Adrenal gland (tissue), 12 donors: Measurements from ENCODE around the gene IL12A. TPM values are rescaled to one million over a fixed set of nuclear protein-coding genes. Genes with fewer than 3 reads are reported as not detected.

Experiments used
- DNase-seq, 7 donors: peaks; one replicate each; pipeline ENCODE4 v3.0.0-alpha.2; 2019 to 2020
- H3K27ac ChIP-seq, 5 donors: fragments of 200-600 bp; sonication (generic) in 4 of 5; 1 replicate in 3 of 5; 2 replicates in 2 of 5; pipeline versions ENCODE4 v1.5.1 to v1.8.0; 2016 to 2020; ENCODE audit warnings: mild to moderate bottlenecking in 1 of 5
- H3K27me3 ChIP-seq: fragments of 200-600 bp; 2 replicates; pipeline ENCODE4 v1.8.0; 2021
- H3K36me3 ChIP-seq, 2 donors: fragments of 200-600 bp; replicated peaks in 1 of 2; 1 replicate in 1 of 2; 2 replicates in 1 of 2; pipeline versions ENCODE4 v1.5.1 to v1.8.0; 2018 to 2022
- H3K4me1 ChIP-seq, 2 donors: fragments of 200-600 bp; replicated peaks in 1 of 2; 1 replicate in 1 of 2; 2 replicates in 1 of 2; pipeline versions ENCODE4 v1.5.1 to v1.8.0; 2018 to 2021
- H3K4me3 ChIP-seq, 4 donors: fragments of 200-600 bp; sonication (generic) in 3 of 4; one replicate each; pipeline ENCODE4 v1.5.1; 2016 to 2018
- H3K9me3 ChIP-seq, 3 donors: fragments of 200-600 bp; sonication (generic) in 1 of 3; replicated peaks in 1 of 3; 1 replicate in 2 of 3; 2 replicates in 1 of 3; pipeline versions ENCODE4 v1.5.1 to v1.8.0; 2016 to 2021
- POLR2A ChIP-seq, 2 donors: fragments of 450-650 bp; IDR thresholded peaks; one replicate each; pipeline ENCODE4 v1.6.1; 2017; ENCODE audit warnings: antibody characterized with exemption in 2 of 2, mild to moderate bottlenecking in 2 of 2, moderate library complexity in 1 of 2
- WGBS, 4 donors: extraction: QIAGEN DNeasy Blood & Tissue Kit in 2 of 4; methylation state at CpG; one replicate each; pipeline versions ENCODE4 v1.1.5 to v1.1.7; 2013 to 2017; 5-methylcytosine and 5-hydroxymethylcytosine counted together
- intact Hi-C, 2 donors: fragments of 100-400 bp; cut with DNase I; formaldehyde crosslinking; loops; one replicate each; pipeline versions ENCODE4 v1.14.1 to v1.15.0; 2022 to 2023
- polyA plus RNA-seq, 3 donors: library from polyadenylated mRNA; stranded (reverse); fragments of 200-250 nt in 2 of 3; fragments of 350-450 nt in 1 of 3; fragmentation: Illumina TruSeq in 1 of 3; extraction: RNeasy Lipid Tissue Mini Kit (QIAGEN cat#74804) in 1 of 3; gene quantifications; one replicate each; pipeline ENCODE4 v1.2.3, GENCODE V29; 2013 to 2014
- total RNA-seq, 9 donors: library from RNA; depleted of rRNA in 4 of 9; stranded (reverse); fragments of >200 nt in 4 of 9; fragments of 120-200 nt in 1 of 9; fragmentation: NEBNext Ultra II Directional in 1 of 9; extraction: Animal tissue kit (Norgen Biotek cat#: 25700) in 1 of 9; gene quantifications; one replicate each; pipeline versions ENCODE4 v1.1.0 to v1.2.4, GENCODE V29; 2013 to 2023
- TF ChIP-seq, protein P1 (sequence below), 6 experiments: fragments of 450-650 bp in 4 of 6; fragments of 200-600 bp in 2 of 6; sonication (generic) in 1 of 6; IDR thresholded peaks; 1 replicate in 5 of 6; 2 replicates in 1 of 6; pipeline versions ENCODE4 v1.5.1 to v1.8.0; 2016 to 2021; ENCODE audit warnings: antibody characterized with exemption in 6 of 6, mild to moderate bottlenecking in 2 of 6, moderate library complexity in 1 of 6
- donor health status: healthy with polysubstance abuse.
- donor health status: Bipolar disorder and iron deficiency.
- donor health status: DM: yes; HTN: yes; CAD: no.
- donor health status: DM: no; HTN: no; CAD: no.
- donor health status: DM: no; HTN: no; CAD: no.
- donor health status: DM: yes; HTN: yes; CAD: no.

The IL12A gene
- total and polyA plus RNA-seq, 12 donors = 0.06 to 2.8 (median 0.18) TPM; not detected in 5

- WGBS, 4 donors = 80 to 89% (median 84%) methylated on average over 5 of the region's 5 CpGs
- no peak for DNase-seq
- intact Hi-C loops = no loop called here
- H3K36me3 ChIP-seq = no peaks in the 10 kb centered on the region
- no peak overlapping the region for H3K4me3 ChIP-seq
- H3K27ac ChIP-seq = no peak overlapping the region
- H3K27me3 ChIP-seq = no peaks in the 10 kb centered on the region
- no peaks in the 10 kb centered on the region for H3K9me3 ChIP-seq
- TF ChIP-seq, protein P1, sequence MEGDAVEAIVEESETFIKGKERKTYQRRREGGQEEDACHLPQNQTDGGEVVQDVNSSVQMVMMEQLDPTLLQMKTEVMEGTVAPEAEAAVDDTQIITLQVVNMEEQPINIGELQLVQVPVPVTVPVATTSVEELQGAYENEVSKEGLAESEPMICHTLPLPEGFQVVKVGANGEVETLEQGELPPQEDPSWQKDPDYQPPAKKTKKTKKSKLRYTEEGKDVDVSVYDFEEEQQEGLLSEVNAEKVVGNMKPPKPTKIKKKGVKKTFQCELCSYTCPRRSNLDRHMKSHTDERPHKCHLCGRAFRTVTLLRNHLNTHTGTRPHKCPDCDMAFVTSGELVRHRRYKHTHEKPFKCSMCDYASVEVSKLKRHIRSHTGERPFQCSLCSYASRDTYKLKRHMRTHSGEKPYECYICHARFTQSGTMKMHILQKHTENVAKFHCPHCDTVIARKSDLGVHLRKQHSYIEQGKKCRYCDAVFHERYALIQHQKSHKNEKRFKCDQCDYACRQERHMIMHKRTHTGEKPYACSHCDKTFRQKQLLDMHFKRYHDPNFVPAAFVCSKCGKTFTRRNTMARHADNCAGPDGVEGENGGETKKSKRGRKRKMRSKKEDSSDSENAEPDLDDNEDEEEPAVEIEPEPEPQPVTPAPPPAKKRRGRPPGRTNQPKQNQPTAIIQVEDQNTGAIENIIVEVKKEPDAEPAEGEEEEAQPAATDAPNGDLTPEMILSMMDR (IDR thresholded peaks at IDR 0.05) = no peak
- no peak for TF ChIP-seq POLR2A (IDR thresholded peaks at IDR 0.05)
- H3K4me1 ChIP-seq = peaks cover 4% of the 10 kb centered on the region in 2 donors
These were observed 1.3 kb upstream of the IL12A start for GRCh38 chr3:159987291-159987711.

GRCh38 chr3:159989973-159990846 is 1.6 kb downstream of the IL12A start:
- TF ChIP-seq, protein P1 (IDR thresholded peaks at IDR 0.05) = no peak
- TF ChIP-seq POLR2A (IDR thresholded peaks at IDR 0.05) = no peak
- DNase-seq = no peak
- Histone ChIP-seq H3K27me3 (no peaks in the 10 kb centered on the region), H3K27ac (no peak overlapping the region), H3K4me3 (no peak overlapping the region), H3K36me3 (no peaks in the 10 kb centered on the region), H3K4me1 (peaks cover 4% of the 10 kb centered on the region in 2 donors), H3K9me3 (no peaks in the 10 kb centered on the region)
- intact Hi-C loops = no loop called here
- WGBS, 4 donors = 80 to 82% (median 81%) methylated on average over 5 of the region's 5 CpGs

DNA sequence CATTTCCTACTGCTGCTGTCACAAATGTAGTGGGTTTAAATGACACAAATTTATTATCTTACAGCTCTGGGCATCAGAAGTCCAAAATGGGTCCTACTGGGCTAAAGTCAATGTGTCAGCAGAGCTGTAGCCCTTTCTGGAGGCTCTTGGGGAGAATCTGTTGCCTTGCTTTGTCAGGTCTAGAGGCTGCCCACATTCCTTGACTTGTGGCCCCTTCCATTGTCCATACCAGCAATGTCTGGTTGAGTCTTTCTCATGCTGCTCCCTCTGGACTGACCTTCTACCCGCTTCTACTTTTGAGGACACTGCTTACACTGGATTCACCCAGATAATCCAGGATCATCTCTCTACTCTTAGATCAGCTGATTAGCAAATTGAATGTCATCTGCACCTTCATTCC is 3.0 kb downstream of the IL12A start:
- no peaks in the 10 kb centered on the region for H3K27me3 ChIP-seq
- TF ChIP-seq POLR2A (IDR thresholded peaks at IDR 0.05) = no peak
- TF ChIP-seq, protein P1 (IDR thresholded peaks at IDR 0.05) = no peak
- no peak for DNase-seq
- H3K9me3 ChIP-seq = no peaks in the 10 kb centered on the region
- 90 to 100% (median 98%) methylated on average over 1 of the region's 1 CpG for WGBS, 4 donors
- peaks cover 4% of the 10 kb centered on the region in 2 donors for H3K4me1 ChIP-seq
- intact Hi-C loops = no loop called here
- H3K27ac ChIP-seq = no peak overlapping the region
- H3K36me3 ChIP-seq = no peaks in the 10 kb centered on the region
- no peak overlapping the region for H3K4me3 ChIP-seq

GRCh38 chr3:159992589-159992988 is 4.0 kb downstream of the IL12A start:
- H3K4me1 ChIP-seq = peaks cover 4% of the 10 kb centered on the region in 2 donors
- intact Hi-C loops = no loop called here
- H3K27me3 ChIP-seq = no peaks in the 10 kb centered on the region
- TF ChIP-seq, protein P1 (IDR thresholded peaks at IDR 0.05) = no peak
- no peak for TF ChIP-seq POLR2A (IDR thresholded peaks at IDR 0.05)
- WGBS, 4 donors = 17 to 35% (median 22%) methylated on average over 1 of the region's 1 CpG
- DNase-seq = no peak
- no peaks in the 10 kb centered on the region for H3K36me3 ChIP-seq
- H3K4me3 ChIP-seq = no peak overlapping the region
- no peaks in the 10 kb centered on the region for H3K9me3 ChIP-seq
- no peak overlapping the region for H3K27ac ChIP-seq
